HepG2 (cell line): ENCODE results near the gene NNAT. TPM values are rescaled to one million over a fixed set of nuclear protein-coding genes. Genes with fewer than 3 reads are reported as not detected.
A peak's percentile ranks its signal among the peaks of the same experiment; 100 is the strongest.

Experiments used
- BCL6 ChIP-seq: IDR thresholded peaks from 2 replicates; pipeline ENCODE4 v1.6.1; 2016; ENCODE audit warnings: missing genetic modification reagents, missing compliant biosample characterization
- FOXK2 ChIP-seq: fragments of 450-650 bp; IDR thresholded peaks from 2 replicates; pipeline ENCODE4 v1.6.1; 2016
- GATAD2A ChIP-seq: IDR thresholded peaks from 2 replicates; pipeline ENCODE4 v1.6.1; 2016
- MTA3 ChIP-seq: sonication (generic); formaldehyde crosslinking; IDR thresholded peaks from 2 replicates; pipeline ENCODE4 v1.4.0; 2020; ENCODE audit warnings: missing genetic modification reagents
- PITX1 ChIP-seq: sonication (generic); formaldehyde crosslinking; IDR thresholded peaks from 2 replicates; pipeline ENCODE4 v1.5.1; 2020; ENCODE audit warnings: mild to moderate bottlenecking, missing genetic modification reagents
- POLR2A ChIP-seq, 2 experiments: IDR thresholded peaks; 2 replicates each; pipeline ENCODE4 v1.6.1; 2011; ENCODE audit warnings: low read depth in 2 of 2, low read length in 2 of 2, mild to moderate bottlenecking in 1 of 2, moderate library complexity in 1 of 2; ENCODE audit not compliant: insufficient read depth in 1 of 2
- SETDB1 ChIP-seq: sonication (generic); formaldehyde crosslinking; IDR thresholded peaks from 2 replicates; pipeline ENCODE4 v1.5.1; 2020; ENCODE audit warnings: missing genetic modification reagents, mild to moderate bottlenecking, borderline replicate concordance
- SYNCRIP ChIP-seq: fragments of 200-400 bp; formaldehyde crosslinking; IDR thresholded peaks from 2 replicates; pipeline ENCODE4 v1.6.1; 2018; ENCODE audit warnings: mild to moderate bottlenecking, low read depth, low read length; ENCODE audit not compliant: insufficient read depth
- TCF7 ChIP-seq: sonication (generic); IDR thresholded peaks from 2 replicates; pipeline ENCODE4 v1.6.1; 2016; ENCODE audit warnings: antibody characterized with exemption, low read depth
- TFDP2 ChIP-seq: sonication (generic); formaldehyde crosslinking; IDR thresholded peaks from 2 replicates; pipeline ENCODE4 v1.4.0; 2020; ENCODE audit warnings: missing genetic modification reagents
- UBTF ChIP-seq: sonication (generic); formaldehyde crosslinking; IDR thresholded peaks from 2 replicates; pipeline ENCODE4 v1.4.0; 2020; ENCODE audit warnings: mild to moderate bottlenecking, missing genetic modification reagents
- ZNF256 ChIP-seq: sonication (generic); formaldehyde crosslinking; conservative IDR thresholded peaks from 2 replicates; pipeline ENCODE4 v1.4.0; 2020; ENCODE audit warnings: missing genetic modification reagents
- ZNF296 ChIP-seq: sonication (generic); formaldehyde crosslinking; conservative IDR thresholded peaks from 2 replicates; pipeline ENCODE4 v1.5.0; 2020; ENCODE audit warnings: mild to moderate bottlenecking, missing genetic modification reagents
- ZNF383 ChIP-seq: sonication (generic); formaldehyde crosslinking; IDR thresholded peaks from 2 replicates; pipeline ENCODE4 v1.4.0; 2020; ENCODE audit warnings: missing genetic modification reagents, mild to moderate bottlenecking, borderline replicate concordance
- ZNF614 ChIP-seq: IDR thresholded peaks from 2 replicates; pipeline ENCODE4 v1.6.1; 2018; ENCODE audit warnings: missing biosample characterization, missing genetic modification reagents, inconsistent platforms, borderline replicate concordance
- ZNF652 ChIP-seq: IDR thresholded peaks from 2 replicates; pipeline ENCODE4 v1.6.1; 2016; ENCODE audit warnings: low read depth, borderline replicate concordance
- ZNF704 ChIP-seq: sonication (generic); formaldehyde crosslinking; IDR thresholded peaks from 2 replicates; pipeline ENCODE4 v1.8.1; 2023; ENCODE audit warnings: mild to moderate bottlenecking, inconsistent platforms, moderate library complexity, missing genetic modification reagents, borderline replicate concordance
- ZNF737 ChIP-seq: sonication (generic); formaldehyde crosslinking; IDR thresholded peaks from 2 replicates; pipeline ENCODE4 v1.5.0; 2020; ENCODE audit warnings: missing genetic modification reagents, mild to moderate bottlenecking, borderline replicate concordance
- ZSCAN9 ChIP-seq: IDR thresholded peaks from 2 replicates; pipeline ENCODE4 v1.6.1; 2016; ENCODE audit warnings: borderline replicate concordance
- polyA plus RNA-seq, 8 experiments: library from polyadenylated mRNA; depleted of rRNA in 3 of 8; stranded (reverse) in 7 of 8; unstranded in 1 of 8; fragments of >200 nt; fragmentation: Illumina TruSeq in 4 of 8; extraction: Trizol in 4 of 8; gene quantifications; 2 replicates each; pipeline versions ENCODE4 v1.2.1 to v1.2.3, GENCODE V29; 2011 to 2016; ENCODE audit warnings: low read depth in 4 of 8, missing spikeins in 1 of 8, mixed read lengths in 1 of 8; ENCODE audit not compliant: insufficient read depth in 1 of 8
- total RNA-seq, 5 experiments: library from RNA; depleted of rRNA; stranded (reverse); fragments of >200 nt; fragmentation: Illumina TruSeq; extraction: Trizol; gene quantifications; 2 replicates each; pipeline ENCODE4 v1.2.3, GENCODE V29; 2016; ENCODE audit warnings: low read depth in 1 of 5
- TF ChIP-seq, protein P1 (sequence below): sonication (generic); formaldehyde crosslinking; IDR thresholded peaks from 2 replicates; pipeline ENCODE4 v1.5.1; 2020; ENCODE audit warnings: mild to moderate bottlenecking, missing genetic modification reagents, borderline replicate concordance

NNAT gene
- total and polyA plus RNA-seq, 2 of the 13 experiments (the other 11 are each of a cell fraction or from before 2014, with no cell fraction given), result not detected

DNA sequence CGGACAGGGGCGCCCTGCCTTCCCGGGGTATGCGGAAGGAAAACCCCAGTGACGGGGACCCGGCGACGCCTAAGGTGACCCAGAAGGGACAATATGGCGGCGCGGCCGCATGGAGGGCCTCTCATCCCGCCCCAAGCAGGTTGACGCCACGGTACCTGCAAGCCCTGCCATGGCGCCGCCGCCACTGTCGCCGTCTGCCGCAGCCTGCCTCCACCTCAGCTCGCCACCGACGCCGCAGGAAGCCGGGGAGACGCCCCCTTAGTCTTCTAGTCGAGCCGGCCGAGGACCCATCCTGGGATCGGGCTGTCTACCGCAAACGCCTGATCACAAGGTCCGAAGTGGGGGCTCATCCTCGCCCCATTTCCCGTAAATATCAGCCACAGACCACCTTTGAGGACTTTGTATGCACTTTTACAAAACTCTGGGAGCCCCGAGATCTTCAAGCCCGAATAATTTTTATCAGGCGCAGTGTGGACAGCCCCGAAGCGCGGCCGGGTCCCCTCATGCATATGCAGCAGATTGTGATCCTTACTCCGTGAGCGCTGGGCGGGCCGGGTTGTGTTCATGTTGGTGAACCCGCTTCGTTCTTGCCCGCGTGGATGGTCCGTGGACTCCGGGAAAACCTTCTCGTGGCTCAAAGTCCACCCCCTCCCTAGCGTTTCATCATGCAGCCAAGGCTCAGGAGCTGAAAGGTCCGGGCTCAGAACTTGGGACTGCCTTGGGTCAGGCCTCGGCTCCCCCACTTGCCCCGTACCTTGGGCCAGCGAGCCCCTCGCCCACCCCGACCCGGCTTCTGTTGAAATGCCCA lies 6.8 kb downstream of the NNAT start, which contains the start of gene BLCAP (continued):
- TF ChIP-seq, protein P1, sequence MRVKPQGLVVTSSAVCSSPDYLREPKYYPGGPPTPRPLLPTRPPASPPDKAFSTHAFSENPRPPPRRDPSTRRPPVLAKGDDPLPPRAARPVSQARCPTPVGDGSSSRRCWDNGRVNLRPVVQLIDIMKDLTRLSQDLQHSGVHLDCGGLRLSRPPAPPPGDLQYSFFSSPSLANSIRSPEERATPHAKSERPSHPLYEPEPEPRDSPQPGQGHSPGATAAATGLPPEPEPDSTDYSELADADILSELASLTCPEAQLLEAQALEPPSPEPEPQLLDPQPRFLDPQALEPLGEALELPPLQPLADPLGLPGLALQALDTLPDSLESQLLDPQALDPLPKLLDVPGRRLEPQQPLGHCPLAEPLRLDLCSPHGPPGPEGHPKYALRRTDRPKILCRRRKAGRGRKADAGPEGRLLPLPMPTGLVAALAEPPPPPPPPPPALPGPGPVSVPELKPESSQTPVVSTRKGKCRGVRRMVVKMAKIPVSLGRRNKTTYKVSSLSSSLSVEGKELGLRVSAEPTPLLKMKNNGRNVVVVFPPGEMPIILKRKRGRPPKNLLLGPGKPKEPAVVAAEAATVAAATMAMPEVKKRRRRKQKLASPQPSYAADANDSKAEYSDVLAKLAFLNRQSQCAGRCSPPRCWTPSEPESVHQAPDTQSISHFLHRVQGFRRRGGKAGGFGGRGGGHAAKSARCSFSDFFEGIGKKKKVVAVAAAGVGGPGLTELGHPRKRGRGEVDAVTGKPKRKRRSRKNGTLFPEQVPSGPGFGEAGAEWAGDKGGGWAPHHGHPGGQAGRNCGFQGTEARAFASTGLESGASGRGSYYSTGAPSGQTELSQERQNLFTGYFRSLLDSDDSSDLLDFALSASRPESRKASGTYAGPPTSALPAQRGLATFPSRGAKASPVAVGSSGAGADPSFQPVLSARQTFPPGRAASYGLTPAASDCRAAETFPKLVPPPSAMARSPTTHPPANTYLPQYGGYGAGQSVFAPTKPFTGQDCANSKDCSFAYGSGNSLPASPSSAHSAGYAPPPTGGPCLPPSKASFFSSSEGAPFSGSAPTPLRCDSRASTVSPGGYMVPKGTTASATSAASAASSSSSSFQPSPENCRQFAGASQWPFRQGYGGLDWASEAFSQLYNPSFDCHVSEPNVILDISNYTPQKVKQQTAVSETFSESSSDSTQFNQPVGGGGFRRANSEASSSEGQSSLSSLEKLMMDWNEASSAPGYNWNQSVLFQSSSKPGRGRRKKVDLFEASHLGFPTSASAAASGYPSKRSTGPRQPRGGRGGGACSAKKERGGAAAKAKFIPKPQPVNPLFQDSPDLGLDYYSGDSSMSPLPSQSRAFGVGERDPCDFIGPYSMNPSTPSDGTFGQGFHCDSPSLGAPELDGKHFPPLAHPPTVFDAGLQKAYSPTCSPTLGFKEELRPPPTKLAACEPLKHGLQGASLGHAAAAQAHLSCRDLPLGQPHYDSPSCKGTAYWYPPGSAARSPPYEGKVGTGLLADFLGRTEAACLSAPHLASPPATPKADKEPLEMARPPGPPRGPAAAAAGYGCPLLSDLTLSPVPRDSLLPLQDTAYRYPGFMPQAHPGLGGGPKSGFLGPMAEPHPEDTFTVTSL (CRISPR knock-in tag), result peak; percentile 66
- TF ChIP-seq UBTF (CRISPR knock-in tag) (peak; percentile 83), ZSCAN9 (CRISPR knock-in tag) (peak; percentile 86; the same call in 1 of the 2 replicates), PITX1 (CRISPR knock-in tag) (0 out of 2 replicates have a peak, but pooled peaks have one; percentile 74), ZNF256 (CRISPR knock-in tag) (peak; percentile 77), ZNF737 (CRISPR knock-in tag) (peak; percentile 71; the same call in 1 of the 2 replicates), POLR2A (IDR thresholded peaks at IDR 0.05; ENCODE audit: insufficient read depth in 1 of 2, low read depth in 2 of 2, low read length in 2 of 2) (peak; percentile 92 to 95), BCL6 (CRISPR knock-in tag) (no peak; the same call in 1 of the 2 replicates), SETDB1 (no peak), MTA3 (CRISPR knock-in tag) (no peak), ZNF614 (CRISPR knock-in tag) (peak; percentile 95), FOXK2 (peak; percentile 62), SYNCRIP (no peak), ZNF652 (CRISPR knock-in tag) (peak; percentile 40; the same call in 1 of the 2 replicates), TCF7 (0 out of 2 replicates have a peak, but pooled peaks have one; percentile 4), ZNF383 (CRISPR knock-in tag) (no peak), TFDP2 (CRISPR knock-in tag) (peak; percentile 80), GATAD2A (peak; percentile 99), ZNF296 (no peak; the same call in none of the 2 replicates), ZNF704 (CRISPR knock-in tag) (peak; percentile 73; the same call in 1 of the 2 replicates)
